ENCODE data around the gene SH3GL1. TPM values are rescaled to one million over a fixed set of nuclear protein-coding genes. Genes with fewer than 3 reads are reported as not detected.
A peak's percentile ranks its signal among the peaks of the same experiment; 100 is the strongest.

SH3GL1 gene
- total RNA-seq, 4 donors from 2014 or later: 16.5 to 63.2 (median 34.2) TPM

DNA sequence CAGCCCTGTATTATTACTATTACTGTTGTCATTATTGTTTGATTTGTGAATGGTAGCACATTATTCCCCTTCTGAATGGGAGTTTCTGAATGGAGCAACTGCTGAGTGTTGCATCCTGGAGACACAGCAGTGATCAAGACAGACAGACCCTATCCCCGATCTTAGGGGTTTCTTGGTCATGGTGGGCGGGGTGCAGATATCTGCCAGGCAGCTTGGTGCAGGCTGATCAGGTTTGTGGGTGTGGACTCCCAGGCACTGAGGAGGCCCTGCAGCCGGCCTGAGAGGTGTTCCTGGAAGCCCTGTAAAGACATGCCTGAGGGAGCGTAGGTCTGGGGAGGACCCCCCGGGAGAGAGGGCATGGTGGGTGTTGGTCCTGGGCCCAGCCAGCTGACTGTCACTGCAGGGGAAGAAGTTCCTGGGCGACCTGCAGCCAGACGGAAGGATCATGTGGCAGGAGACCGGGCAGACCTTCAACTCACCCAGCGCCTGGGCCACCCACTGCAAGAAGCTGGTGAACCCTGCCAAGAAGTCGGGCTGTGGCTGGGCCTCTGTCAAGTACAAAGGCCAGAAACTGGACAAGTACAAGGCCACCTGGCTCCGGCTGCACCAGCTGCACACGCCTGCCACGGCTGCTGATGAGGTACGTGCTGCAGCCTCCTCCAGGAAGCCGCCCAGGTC is 54.9 kb downstream of the SH3GL1 start:
- no peaks in the 10 kb centered on the region for H3K36me3 ChIP-seq
- intact Hi-C loops (cut with DNase I; ENCODE audit: low total_unique reads): no loop called here
- in situ Hi-C loops (cut with MboI; ENCODE audit: low pct_ligation_motif_present in 1 of 4, low pct_unique_long_range_greater_than_20kb in 1 of 4, low sequenced_read_pairs in 3 of 4): no loop called here
- no peak for DNase-seq
- peaks cover 9 to 27% (median 16%) of the 10 kb centered on the region in 4 donors for H3K4me1 ChIP-seq
- 83% methylated on average over 15 of the region's 15 CpGs; no CpG with 5 or more reads in 1 of the 2 donors for WGBS, 2 donors (ENCODE audit: low coverage in 1 of 2)
- H3K27me3 ChIP-seq: no peaks in the 10 kb centered on the region
- no peaks in the 10 kb centered on the region for H3K9me3 ChIP-seq
- TF ChIP-seq POLR2AphosphoS5 (IDR thresholded peaks at IDR 0.05): no peak
- no peak overlapping the region for H3K27ac ChIP-seq
- no peak overlapping the region for H3K4me3 ChIP-seq

GRCh38 chr19:4343370-4344307 is 56.7 kb downstream of the SH3GL1 start, which contains the start of gene MPND:
TSS of gene MPND (plus strand) at chr19:4343562. CDS start at chr19:4343594, 32 bp downstream.
- Histone ChIP-seq H3K4me3 (peak within 1 kb of the TSS; percentile 61 to 91 (median 84)), H3K9me3 (no peaks in the 10 kb centered on the region), H3K36me3 (no peaks in the 10 kb centered on the region), H3K27ac (peak within 1 kb of the TSS; percentile 96 to 99 (median 98)), H3K27me3 (no peaks in the 10 kb centered on the region), H3K4me1 (peaks cover 14 to 43% (median 26%) of the 10 kb centered on the region in 4 donors)
- intact Hi-C loops (cut with DNase I; ENCODE audit: low total_unique reads) (no loop called here), in situ Hi-C loops (cut with MboI; ENCODE audit: low pct_ligation_motif_present in 1 of 4, low pct_unique_long_range_greater_than_20kb in 1 of 4, low sequenced_read_pairs in 3 of 4) (no loop called here)
- TF ChIP-seq POLR2AphosphoS5 (IDR thresholded peaks at IDR 0.05) (peak; percentile 74 to 83 (median 77)), EP300 (IDR thresholded peaks at IDR 0.05; ENCODE audit: low read depth) (no peak), CTCF (IDR thresholded peaks at IDR 0.05) (peak in 1 of 5 experiments; percentile 27), POLR2A (IDR thresholded peaks at IDR 0.05) (no peak)
- peak; percentile 95 for DNase-seq
- 7 to 30% methylated on average over 3 to 23 of the region's 101 CpGs for WGBS, 2 donors (ENCODE audit: low coverage in 1 of 2)

GRCh38 chr19:4342615-4343369 is 57.6 kb downstream of the SH3GL1 start:
- Histone ChIP-seq H3K36me3 (no peaks in the 10 kb centered on the region), H3K9me3 (no peaks in the 10 kb centered on the region), H3K27me3 (no peaks in the 10 kb centered on the region), H3K27ac (peak overlapping the region; percentile 96 to 99 (median 98)), H3K4me1 (peaks cover 14 to 49% (median 28%) of the 10 kb centered on the region in 4 donors), H3K4me3 (peak overlapping the region; percentile 61 to 91 (median 84))
- in situ Hi-C loops (cut with MboI; ENCODE audit: low pct_ligation_motif_present in 1 of 4, low pct_unique_long_range_greater_than_20kb in 1 of 4, low sequenced_read_pairs in 3 of 4) (no loop called here), intact Hi-C loops (cut with DNase I; ENCODE audit: low total_unique reads) (no loop called here)
- peak; percentile 96 for DNase-seq
- WGBS, 2 donors (ENCODE audit: low coverage in 1 of 2): 0% methylated on average over 33 of the region's 39 CpGs; no CpG with 5 or more reads in 1 of the 2 donors
- TF ChIP-seq CTCF (IDR thresholded peaks at IDR 0.05) (peak in 4 of 5 experiments; percentile 10 to 57 (median 34)), POLR2AphosphoS5 (IDR thresholded peaks at IDR 0.05) (peak; percentile 92 to 95 (median 94)), POLR2A (IDR thresholded peaks at IDR 0.05) (peak; percentile 87), EP300 (IDR thresholded peaks at IDR 0.05; ENCODE audit: low read depth) (no peak)

DNA sequence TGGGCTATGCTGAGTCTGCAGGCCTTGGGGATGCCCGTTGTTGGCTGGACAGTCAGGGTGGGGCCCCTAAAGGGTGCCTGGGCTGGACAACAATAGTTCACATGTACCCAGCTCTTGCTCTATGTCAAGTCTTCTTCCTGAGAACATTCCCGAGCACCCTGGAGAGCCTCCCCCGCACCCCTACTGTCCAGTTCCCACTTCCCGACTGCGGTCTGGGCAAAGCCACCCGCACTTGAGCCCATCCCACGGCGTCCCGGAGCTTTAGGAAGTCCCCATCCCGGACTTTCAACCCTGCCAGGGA is 58.1 kb downstream of the SH3GL1 start:
- DNase-seq: no peak
- Histone ChIP-seq H3K36me3 (no peaks in the 10 kb centered on the region), H3K27ac (peak overlapping the region; percentile 96 to 99 (median 98)), H3K9me3 (no peaks in the 10 kb centered on the region), H3K4me3 (peak overlapping the region; percentile 31 to 57 (median 38)), H3K27me3 (no peaks in the 10 kb centered on the region), H3K4me1 (peaks cover 14 to 53% (median 28%) of the 10 kb centered on the region in 4 donors)
- TF ChIP-seq POLR2A (IDR thresholded peaks at IDR 0.05): no peak
- no peak for TF ChIP-seq POLR2AphosphoS5 (IDR thresholded peaks at IDR 0.05)
- TF ChIP-seq EP300 (IDR thresholded peaks at IDR 0.05; ENCODE audit: low read depth): no peak
- no peak for TF ChIP-seq CTCF (IDR thresholded peaks at IDR 0.05)
- in situ Hi-C loops (cut with MboI; ENCODE audit: low pct_ligation_motif_present in 1 of 4, low pct_unique_long_range_greater_than_20kb in 1 of 4, low sequenced_read_pairs in 3 of 4): no loop called here
- WGBS, 2 donors (ENCODE audit: low coverage in 1 of 2): 0% methylated on average over 6 of the region's 10 CpGs; no CpG with 5 or more reads in 1 of the 2 donors
- intact Hi-C loops (cut with DNase I; ENCODE audit: low total_unique reads): no loop called here
